SK-N-SH (cell line): ENCODE data around the gene OSBPL5. TPM values are rescaled to one million over a fixed set of nuclear protein-coding genes. Genes with fewer than 3 reads are reported as not detected.

Source experiments
- CTCF ChIA-PET: fragments of 300-600, 350-600 bp; formaldehyde crosslinking; extraction: SDS; loops from one replicate; lab custom pipeline; 2021; lab: Yijun Ruan, JAX
- POLR2A ChIA-PET: fragments of 350-600 bp; sonication (Branson Sonifier 250); formaldehyde crosslinking; extraction: SDS; loops from one replicate; lab custom pipeline; 2020; ENCODE audit warnings: antibody characterized with exemption, inconsistent platforms; lab: Yijun Ruan, JAX
- DNase-seq: peaks from one replicate; pipeline ENCODE4 v3.0.0; 2012
- H2AFZ ChIP-seq: fragments of 200-600 bp; sonication (generic); 2 replicates; pipeline ENCODE4 v1.8.1; 2016; ENCODE audit warnings: antibody characterized with exemption, mild to moderate bottlenecking, low read depth
- H3F3A ChIP-seq: fragments of 200-600 bp; sonication (generic); replicated peaks from 2 replicates; pipeline ENCODE3; 2016; ENCODE audit warnings: antibody characterized with exemption, mild to moderate bottlenecking; ENCODE audit not compliant: insufficient read depth
- H3K27ac ChIP-seq, 2 experiments: fragments of 200-500 bp in 1 of 2; fragments of 200-600 bp in 1 of 2; sonication (Bioruptor generic) in 1 of 2; sonication (generic), shearing (Covaris generic) in 1 of 2; 2 replicates each; pipeline versions ENCODE4 v1.5.1 to v1.6.1; 2014 to 2016; ENCODE audit warnings: low read depth in 2 of 2, inconsistent platforms in 1 of 2, low read length in 1 of 2, mild to moderate bottlenecking in 1 of 2, mixed read lengths in 1 of 2
- H3K27me3 ChIP-seq: fragments of 200-600 bp; sonication (generic), shearing (Covaris generic); 2 replicates; pipeline ENCODE4 v1.6.1; 2016; ENCODE audit warnings: mixed run types; ENCODE audit not compliant: insufficient read depth
- H3K36me3 ChIP-seq, 2 experiments: fragments of 200-500 bp in 1 of 2; fragments of 200-600 bp in 1 of 2; sonication (Bioruptor generic) in 1 of 2; sonication (generic) in 1 of 2; replicated peaks in 1 of 2; 2 replicates each; pipeline versions ENCODE3 to v1.5.1; 2014 to 2016; ENCODE audit warnings: low read length in 1 of 2, mild to moderate bottlenecking in 1 of 2; ENCODE audit not compliant: insufficient read depth in 2 of 2, control insufficient read depth in 1 of 2
- H3K4me1 ChIP-seq, 2 experiments: fragments of 200-500 bp in 1 of 2; fragments of 200-600 bp in 1 of 2; sonication (Bioruptor generic) in 1 of 2; sonication (generic), shearing (Covaris generic) in 1 of 2; 2 replicates each; pipeline versions ENCODE4 v1.5.1 to v1.6.1; 2014 to 2016; ENCODE audit warnings: low read depth in 1 of 2, low read length in 1 of 2, mixed run types in 1 of 2; ENCODE audit not compliant: insufficient read depth in 2 of 2, control insufficient read depth in 1 of 2
- H3K4me2 ChIP-seq: fragments of 200-600 bp; sonication (generic), shearing (Covaris generic); 2 replicates; pipeline ENCODE4 v1.6.1; 2017; ENCODE audit warnings: mixed run types
- H3K4me3 ChIP-seq, 2 experiments: fragments of 200-500 bp in 1 of 2; fragments of 200-600 bp in 1 of 2; sonication (Bioruptor generic) in 1 of 2; sonication (generic), shearing (Covaris generic) in 1 of 2; 2 replicates each; pipeline versions ENCODE4 v1.5.1 to v1.8.1; 2014 to 2016; ENCODE audit warnings: low read depth in 2 of 2, inconsistent platforms in 1 of 2, low read length in 1 of 2, mild to moderate bottlenecking in 1 of 2, mixed read lengths in 1 of 2, moderate library complexity in 1 of 2
- H3K79me2 ChIP-seq: fragments of 200-600 bp; sonication (generic); 2 replicates; pipeline ENCODE4 v1.8.1; 2017; ENCODE audit warnings: mild to moderate bottlenecking; ENCODE audit not compliant: insufficient read depth
- H3K9ac ChIP-seq: fragments of 200-600 bp; sonication (generic); 2 replicates; pipeline ENCODE4 v1.6.1; 2017; ENCODE audit warnings: mixed run types
- H3K9me2 ChIP-seq: fragments of 200-600 bp; sonication (generic); 2 replicates; pipeline ENCODE4 v1.6.1; 2017; ENCODE audit warnings: mixed run types
- H3K9me3 ChIP-seq: fragments of 200-600 bp; sonication (generic); 2 replicates; pipeline ENCODE4 v1.6.1; 2017; ENCODE audit warnings: mixed run types, mild to moderate bottlenecking, moderate library complexity
- H4K20me1 ChIP-seq: fragments of 200-600 bp; sonication (generic); 2 replicates; pipeline ENCODE4 v1.6.1; 2017; ENCODE audit warnings: mild to moderate bottlenecking, mixed run types; ENCODE audit not compliant: insufficient read depth
- CHD2 ChIP-seq: fragments of 150-350 bp; IDR thresholded peaks from 2 replicates; pipeline ENCODE4 v1.6.1; 2018; ENCODE audit warnings: low read length; ENCODE audit not compliant: partially characterized antibody
- CTCF ChIP-seq: fragments of 200-600 bp; sonication (generic); IDR thresholded peaks from 2 replicates; pipeline ENCODE4 v1.6.1; 2017; ENCODE audit warnings: antibody characterized with exemption, mild to moderate bottlenecking, moderate library complexity
- EZH2phosphoT487 ChIP-seq: fragments of 200-600 bp; sonication (generic); IDR thresholded peaks from 2 replicates; pipeline ENCODE4 v1.6.1; 2017; ENCODE audit warnings: low read depth, mixed run types, mild to moderate bottlenecking, antibody characterized with exemption, moderate library complexity, borderline replicate concordance
- FOSL2 ChIP-seq: IDR thresholded peaks from 2 replicates; pipeline ENCODE4 v1.4.0; 2012; ENCODE audit warnings: low read depth, mild to moderate bottlenecking, moderate library complexity, borderline replicate concordance
- FOXM1 ChIP-seq: IDR thresholded peaks from 2 replicates; pipeline ENCODE4 v1.4.0; 2012; ENCODE audit warnings: low read depth, mild to moderate bottlenecking
- GABPA ChIP-seq: IDR thresholded peaks from 2 replicates; pipeline ENCODE4 v1.4.0; 2012; ENCODE audit warnings: low read depth, mild to moderate bottlenecking
- IRF3 ChIP-seq: fragments of 150-350 bp; IDR thresholded peaks from 2 replicates; pipeline ENCODE4 v1.6.1; 2016; ENCODE audit warnings: mild to moderate bottlenecking, low read depth, low read length
- JUND ChIP-seq: IDR thresholded peaks from 2 replicates; pipeline ENCODE4 v1.4.0; 2012
- MXI1 ChIP-seq: IDR thresholded peaks from 2 replicates; pipeline ENCODE4 v1.6.1; 2012; ENCODE audit warnings: mild to moderate bottlenecking, low read depth, low read length, improper control_type of control experiment
- NFIC ChIP-seq: IDR thresholded peaks from 2 replicates; pipeline ENCODE4 v1.4.0; 2012; ENCODE audit warnings: borderline replicate concordance
- NRF1 ChIP-seq: IDR thresholded peaks from 2 replicates; pipeline ENCODE4 v1.6.1; 2012; ENCODE audit warnings: low read depth, mild to moderate bottlenecking, low read length
- POLR2AphosphoS5 ChIP-seq: IDR thresholded peaks from 2 replicates; pipeline ENCODE4 v1.6.1; 2012; ENCODE audit warnings: low read depth, low read length
- RCOR1 ChIP-seq: fragments of 150-350 bp; IDR thresholded peaks from 2 replicates; pipeline ENCODE4 v1.6.1; 2017; ENCODE audit warnings: antibody characterized with exemption, low read length
- RXRA ChIP-seq: IDR thresholded peaks from 2 replicates; pipeline ENCODE4 v1.4.0; 2012; ENCODE audit warnings: low read depth, mild to moderate bottlenecking, borderline replicate concordance
- TAF1 ChIP-seq: IDR thresholded peaks from 2 replicates; pipeline ENCODE4 v1.6.1; 2012; ENCODE audit warnings: low read depth, mild to moderate bottlenecking, low read length, moderate library complexity, borderline replicate concordance
- TEAD4 ChIP-seq: IDR thresholded peaks from 2 replicates; pipeline ENCODE4 v1.4.0; 2012; ENCODE audit warnings: mild to moderate bottlenecking, borderline replicate concordance; ENCODE audit not compliant: insufficient read depth
- YY1 ChIP-seq: IDR thresholded peaks from 2 replicates; pipeline ENCODE4 v1.4.0; 2012; ENCODE audit warnings: low read depth, mild to moderate bottlenecking
- WGBS: methylation state at CpG from one replicate; pipeline ENCODE4 v1.1.6; 2017; ENCODE audit warnings: low lambda C conversion rate; 5-methylcytosine and 5-hydroxymethylcytosine counted together
- polyA plus RNA-seq, 3 experiments: library from polyadenylated mRNA; depleted of rRNA; stranded (reverse); fragments of >200 nt; gene quantifications; 2 replicates each; pipeline ENCODE4 v1.2.3, GENCODE V29; 2012
- TF ChIP-seq, protein P1 (sequence below): IDR thresholded peaks from 2 replicates; pipeline ENCODE4 v1.4.0; 2012; ENCODE audit warnings: low read depth, borderline replicate concordance

Gene OSBPL5
- polyA plus RNA-seq, 1 of the 3 experiments (the other 2 are of a cell fraction): 10.9 TPM

- POLR2A ChIA-PET: no interaction called here
- no peaks in the 10 kb centered on the region for H3K9me2 ChIP-seq
These were observed 53.6 kb downstream of the OSBPL5 start for GRCh38 chr11:3111466-3111865.

More at GRCh38 chr11:3111466-3111865, 53.6 kb downstream of the OSBPL5 start:
- H3K9ac ChIP-seq: no peak overlapping the region
- 92% methylated on average over 6 of the region's 6 CpGs for WGBS
- H3K4me3 ChIP-seq: no peak overlapping the region
- CTCF ChIA-PET: interaction anchor here (2.3 to 4.6 kb wide), 3 partner anchors 9 to 105 kb away, joined by 7 to 30 read pairs (median 28); no protein-coding TSS in a partner anchor
- no peak overlapping the region for H3K4me2 ChIP-seq
- no peak for DNase-seq
- H2AFZ ChIP-seq: no peak overlapping the region
- H3K27me3 ChIP-seq: no peaks in the 10 kb centered on the region
- TF ChIP-seq, protein P1, sequence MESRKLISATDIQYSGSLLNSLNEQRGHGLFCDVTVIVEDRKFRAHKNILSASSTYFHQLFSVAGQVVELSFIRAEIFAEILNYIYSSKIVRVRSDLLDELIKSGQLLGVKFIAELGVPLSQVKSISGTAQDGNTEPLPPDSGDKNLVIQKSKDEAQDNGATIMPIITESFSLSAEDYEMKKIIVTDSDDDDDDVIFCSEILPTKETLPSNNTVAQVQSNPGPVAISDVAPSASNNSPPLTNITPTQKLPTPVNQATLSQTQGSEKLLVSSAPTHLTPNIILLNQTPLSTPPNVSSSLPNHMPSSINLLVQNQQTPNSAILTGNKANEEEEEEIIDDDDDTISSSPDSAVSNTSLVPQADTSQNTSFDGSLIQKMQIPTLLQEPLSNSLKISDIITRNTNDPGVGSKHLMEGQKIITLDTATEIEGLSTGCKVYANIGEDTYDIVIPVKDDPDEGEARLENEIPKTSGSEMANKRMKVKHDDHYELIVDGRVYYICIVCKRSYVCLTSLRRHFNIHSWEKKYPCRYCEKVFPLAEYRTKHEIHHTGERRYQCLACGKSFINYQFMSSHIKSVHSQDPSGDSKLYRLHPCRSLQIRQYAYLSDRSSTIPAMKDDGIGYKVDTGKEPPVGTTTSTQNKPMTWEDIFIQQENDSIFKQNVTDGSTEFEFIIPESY: no peak
- no peak for TF ChIP-seq FOXM1
- no peak for TF ChIP-seq RCOR1
- no peak for TF ChIP-seq GABPA
- TF ChIP-seq TEAD4: no peak
- TF ChIP-seq EZH2phosphoT487: no peak
- TF ChIP-seq NRF1: no peak
- TF ChIP-seq CTCF: no peak
- no peak for TF ChIP-seq POLR2AphosphoS5
- TF ChIP-seq JUND: no peak
- TF ChIP-seq NFIC: no peak
- TF ChIP-seq CHD2: no peak
- no peak for TF ChIP-seq YY1
- TF ChIP-seq FOSL2: no peak
- no peak for TF ChIP-seq RXRA
- no peak for TF ChIP-seq TAF1
- TF ChIP-seq IRF3: no peak
- no peak for TF ChIP-seq MXI1
- no peaks in the 10 kb centered on the region for H3F3A ChIP-seq
- no peak overlapping the region for H3K27ac ChIP-seq
- H3K9me3 ChIP-seq: peaks cover 18% of the 10 kb centered on the region
- 0 out of 2 replicates have a peak, but pooled peaks cover 4% of the 10 kb centered on the region for H4K20me1 ChIP-seq
- no peaks in the 10 kb centered on the region for H3K79me2 ChIP-seq
- peaks cover 0 to 40% of the 10 kb centered on the region in 2 experiments for H3K36me3 ChIP-seq
- no peaks in the 10 kb centered on the region for H3K4me1 ChIP-seq
